Frontal cortex (tissue), 4 donors: ENCODE measurements around the gene CFAP45. TPM values are rescaled to one million over a fixed set of nuclear protein-coding genes. Genes with fewer than 3 reads are reported as not detected.

ENCODE experiments used
- DNase-seq, 2 donors: peaks; one replicate each; pipeline ENCODE4 v3.0.0; 2012; ENCODE audit warnings: low spot score in 2 of 2
- FAIRE-seq: peaks from 2 replicates; lab custom pipeline; 2012; peaks lifted over from hg19 to GRCh38; lab: Jason Lieb, UNC
- total RNA-seq: library from RNA; depleted of rRNA; stranded (reverse); fragments of >200 nt; gene quantifications from one replicate; pipeline ENCODE4 v1.2.3, GENCODE V29; 2014
- donor health status: control.
- donor health status: control.
- donor health status: control.

The CFAP45 gene
- total RNA-seq, 1 donor from 2014 or later, result under 0.01 TPM

GRCh38 chr1:159937054-159937750 is 37.2 kb upstream of the CFAP45 start:
- FAIRE-seq (no peak), DNase-seq (no peak)

- DNase-seq, result peak; percentile 75 to 82
- no peak for FAIRE-seq
Measured at GRCh38 chr1:159936273-159936904, 36.4 kb upstream of the CFAP45 start.

GRCh38 chr1:159935719-159936272 is 35.8 kb upstream of the CFAP45 start:
- FAIRE-seq, result no peak
- no peak for DNase-seq

- DNase-seq (no peak), FAIRE-seq (no peak)
Measured at GRCh38 chr1:159935305-159935704, 35.3 kb upstream of the CFAP45 start.

GRCh38 chr1:159934136-159935039 is 34.4 kb upstream of the CFAP45 start:
- FAIRE-seq, result no peak

GRCh38 chr1:159933347-159933746 is 33.4 kb upstream of the CFAP45 start:
- FAIRE-seq (no peak), DNase-seq (no peak)

More at GRCh38 chr1:159934136-159935039, 34.4 kb upstream of the CFAP45 start:
- no peak for DNase-seq

GRCh38 chr1:159932296-159933285 is 32.6 kb upstream of the CFAP45 start:
- DNase-seq (no peak), FAIRE-seq (no peak)

GRCh38 chr1:159931795-159932173 is 31.8 kb upstream of the CFAP45 start:
- FAIRE-seq (no peak), DNase-seq (no peak)

- DNase-seq (no peak), FAIRE-seq (no peak)
Measured at GRCh38 chr1:159931101-159931794, 31.3 kb upstream of the CFAP45 start.

GRCh38 chr1:159930634-159931033 is 30.7 kb upstream of the CFAP45 start:
- FAIRE-seq (no peak), DNase-seq (no peak)

- DNase-seq (no peak), FAIRE-seq (no peak)
Measured at GRCh38 chr1:159930216-159930615, 30.3 kb upstream of the CFAP45 start.

GRCh38 chr1:159929155-159930051 is 29.4 kb upstream of the CFAP45 start:
- FAIRE-seq (no peak), DNase-seq (no peak)

- FAIRE-seq, result no peak
Measured at GRCh38 chr1:159928491-159929050, 28.6 kb upstream of the CFAP45 start.

GRCh38 chr1:159927849-159928431 is 28.0 kb upstream of the CFAP45 start:
- DNase-seq, result no peak
- no peak for FAIRE-seq

More at GRCh38 chr1:159928491-159929050, 28.6 kb upstream of the CFAP45 start:
- DNase-seq, result no peak

GRCh38 chr1:159927211-159927848 is 27.4 kb upstream of the CFAP45 start:
- no peak for FAIRE-seq
- DNase-seq, result no peak

- DNase-seq (peak in 1 of 2 donors; percentile 62), FAIRE-seq (no peak)
Measured at GRCh38 chr1:159925719-159926078, 25.7 kb upstream of the CFAP45 start.
